Heart left ventricle (tissue), 13 donors: Measurements from ENCODE around the gene TBX2.

ENCODE experiments used
- CTCF ChIP-seq, 12 donors: fragments of 200-600 bp; sonication (generic) in 4 of 12; IDR thresholded peaks; one replicate each; pipeline versions ENCODE4 v1.5.0 to v1.8.0; 2018 to 2022; ENCODE audit warnings: antibody characterized with exemption in 12 of 12, mild to moderate bottlenecking in 5 of 12
- POLR2A ChIP-seq, 2 donors: fragments of 450-650 bp; IDR thresholded peaks; one replicate each; pipeline ENCODE4 v1.6.1; 2017; ENCODE audit warnings: antibody characterized with exemption in 2 of 2, mild to moderate bottlenecking in 2 of 2, moderate library complexity in 2 of 2
- donor health status: ischemic (EF 13 %, LVEDD 7.1; RV severe dilation, severe dysfunction).
- donor health status: DM: no; HTN: yes; CAD: no.
- donor health status: DM: no; HTN: no; CAD: no.
- donor health status: ischemic (EF 25% LVEDD 6.9; RV normal size, moderate dysfunction).
- donor health status: ischemic (EF 25% LVEDD 5.7; RV mildly dilated, moderate dysfunction).
- donor health status: ischemic (EF 35%, LVEDD 5.7; RV mildly dilated, moderate dysfunction).
- donor health status: nonischemic (EF 11% LVEDD 7.7; RV severe dilation, severe dysfunction).
- donor health status: DM: yes; HTN: yes; CAD: no.
- donor health status: PGD.
- donor health status: ischemic (EF 29% LVEDD 5.4; RV normal size, mild dysfunction).
- donor health status: nonischemic (EF 23%, LVEDD 6.1; RV moderate dilation, normal function).

DNA sequence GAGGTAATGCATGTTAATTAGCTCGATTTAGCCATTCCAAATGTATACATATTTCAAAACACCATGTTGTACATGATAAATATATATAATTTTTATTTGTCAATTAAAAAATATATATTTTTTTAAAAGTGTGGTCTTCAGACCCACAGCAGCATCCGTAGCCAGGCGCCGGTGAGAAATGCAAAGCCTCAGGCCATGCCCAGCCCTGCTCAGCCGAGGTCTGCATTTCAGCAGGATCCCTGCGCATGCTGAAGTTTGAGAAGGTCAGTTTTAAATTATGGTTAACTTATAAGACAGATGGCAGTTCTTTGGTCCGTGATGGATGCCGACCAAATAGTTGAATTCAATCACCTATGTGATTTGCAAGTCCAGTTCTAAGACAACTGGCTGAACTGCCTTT lies 28.0 kb upstream of the TBX2 start:
- TF ChIP-seq CTCF (IDR thresholded peaks at IDR 0.05): no peak
- no peak for TF ChIP-seq POLR2A (IDR thresholded peaks at IDR 0.05)
